HG03342 (cell line): ENCODE data around the gene NPNT.
"Not testable (repeated sequence)": the region's sequence is repeated elsewhere in the genome, so short reads cannot be mapped to it uniquely, and the experiment has no call there.

Experiments
- ATAC-seq: cut with Tn5 transposase; IDR thresholded peaks from one replicate; pipeline ENCODE4 v1.9.1; 2021; ENCODE audit warnings: mild to moderate bottlenecking, moderate library complexity; ENCODE audit not compliant: unreplicated experiment

NPNT gene, protein sequence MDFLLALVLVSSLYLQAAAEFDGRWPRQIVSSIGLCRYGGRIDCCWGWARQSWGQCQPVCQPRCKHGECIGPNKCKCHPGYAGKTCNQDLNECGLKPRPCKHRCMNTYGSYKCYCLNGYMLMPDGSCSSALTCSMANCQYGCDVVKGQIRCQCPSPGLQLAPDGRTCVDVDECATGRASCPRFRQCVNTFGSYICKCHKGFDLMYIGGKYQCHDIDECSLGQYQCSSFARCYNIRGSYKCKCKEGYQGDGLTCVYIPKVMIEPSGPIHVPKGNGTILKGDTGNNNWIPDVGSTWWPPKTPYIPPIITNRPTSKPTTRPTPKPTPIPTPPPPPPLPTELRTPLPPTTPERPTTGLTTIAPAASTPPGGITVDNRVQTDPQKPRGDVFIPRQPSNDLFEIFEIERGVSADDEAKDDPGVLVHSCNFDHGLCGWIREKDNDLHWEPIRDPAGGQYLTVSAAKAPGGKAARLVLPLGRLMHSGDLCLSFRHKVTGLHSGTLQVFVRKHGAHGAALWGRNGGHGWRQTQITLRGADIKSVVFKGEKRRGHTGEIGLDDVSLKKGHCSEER

DNA sequence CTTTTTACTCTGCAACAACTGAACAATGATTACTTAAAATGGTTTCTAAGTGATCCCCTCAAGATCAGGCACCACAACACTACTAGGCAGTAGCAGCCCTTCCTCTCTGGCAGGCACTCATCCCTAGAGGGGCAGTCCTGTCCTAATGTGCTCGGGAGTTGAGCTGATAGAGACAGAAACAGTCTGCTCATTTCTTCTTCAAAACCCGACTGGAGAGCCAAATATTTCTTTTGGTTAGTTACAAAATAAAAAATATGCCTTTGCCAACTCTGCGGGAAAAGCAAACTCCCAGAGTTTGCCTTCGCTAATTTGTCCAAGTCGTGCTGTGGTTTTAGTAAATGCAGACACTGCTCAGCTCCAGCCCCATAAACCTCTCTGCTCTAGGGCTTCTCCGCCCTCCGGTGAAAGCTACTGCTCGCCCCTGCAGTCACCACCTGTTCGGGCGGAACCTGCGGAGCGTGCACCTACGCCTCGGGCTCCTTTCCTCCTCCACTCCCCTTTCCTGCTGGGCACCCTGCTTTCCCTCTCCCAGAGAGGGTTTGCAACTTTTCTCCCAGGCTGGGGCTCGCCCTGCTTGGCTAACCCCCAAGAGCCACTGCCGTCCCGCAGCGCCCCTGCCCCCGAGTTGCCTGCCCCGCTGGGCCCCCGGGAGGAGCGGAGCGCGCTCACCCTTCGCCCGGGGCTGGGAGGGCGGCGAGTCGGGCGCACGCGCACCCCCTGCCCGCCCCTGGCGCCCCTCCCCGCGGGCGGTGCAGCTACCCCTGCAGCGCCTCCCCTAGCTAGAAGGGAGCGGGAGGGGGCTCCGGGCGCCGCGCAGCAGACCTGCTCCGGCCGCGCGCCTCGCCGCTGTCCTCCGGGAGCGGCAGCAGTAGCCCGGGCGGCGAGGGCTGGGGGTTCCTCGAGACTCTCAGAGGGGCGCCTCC is at the start of gene NPNT:
NPNT (plus strand) TSS at position 812 of the 923 bp plus-strand sequence. CDS start 182 bp downstream, outside the sequence.
- peak; percentile 38 for ATAC-seq

DNA sequence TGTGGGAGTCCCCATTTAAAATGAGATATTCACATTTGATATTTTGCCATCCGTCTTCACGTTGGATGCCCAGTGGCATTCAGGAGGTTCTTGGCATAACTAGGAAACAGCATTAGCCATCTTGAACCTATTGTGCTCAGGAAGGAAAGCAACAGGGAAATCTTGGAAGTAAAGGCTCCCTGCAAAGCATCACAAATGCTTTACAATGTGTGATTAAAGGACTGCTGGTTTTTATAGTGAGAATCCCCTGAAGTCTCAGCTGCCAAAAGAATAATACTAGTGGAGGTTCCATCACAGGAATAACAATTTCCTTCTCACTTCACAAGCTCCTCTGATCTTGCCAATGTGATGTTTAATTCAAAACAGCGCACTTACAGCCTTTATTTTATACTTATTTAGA is 49.7 kb upstream of the NPNT start:
- ATAC-seq, result no peak

DNA sequence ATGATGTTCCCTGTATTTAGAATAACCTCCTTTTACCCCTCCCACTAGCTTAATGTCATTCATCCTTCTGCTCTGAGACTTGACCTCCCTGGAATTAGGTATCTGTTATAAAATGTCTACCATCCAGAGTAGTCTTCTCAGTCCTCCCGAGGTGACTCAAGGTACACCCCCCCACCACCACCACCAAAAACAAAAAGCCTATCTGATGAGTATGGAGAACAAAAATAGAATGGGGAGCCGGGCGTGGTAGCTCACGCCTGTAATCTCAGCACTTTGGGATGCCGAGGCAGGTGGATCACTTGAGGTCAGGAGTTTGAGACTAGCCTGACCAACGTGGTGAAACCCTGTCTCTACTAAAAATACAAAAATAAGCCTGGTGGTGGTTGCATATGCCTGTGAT is 46.9 kb upstream of the NPNT start:
- ATAC-seq, result not testable (repeated sequence)

DNA sequence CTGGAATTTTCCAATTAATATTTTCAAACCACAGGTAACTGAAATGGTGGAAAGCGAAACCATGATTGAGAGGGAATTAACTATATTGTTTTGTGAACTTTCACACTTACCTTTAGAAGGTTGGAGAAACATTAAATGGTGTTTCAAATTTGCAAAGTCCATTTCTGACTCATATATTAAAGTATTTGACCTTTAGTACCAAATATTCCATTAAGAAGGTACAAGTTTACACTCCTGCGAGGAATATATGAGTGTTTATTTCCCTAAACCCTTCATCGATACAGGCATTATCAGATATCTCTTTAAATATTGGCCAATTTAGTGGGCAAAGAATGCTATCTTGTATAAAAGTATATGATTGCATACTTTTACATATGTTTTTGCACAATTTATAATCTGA is 44.1 kb upstream of the NPNT start:
- no peak for ATAC-seq

DNA sequence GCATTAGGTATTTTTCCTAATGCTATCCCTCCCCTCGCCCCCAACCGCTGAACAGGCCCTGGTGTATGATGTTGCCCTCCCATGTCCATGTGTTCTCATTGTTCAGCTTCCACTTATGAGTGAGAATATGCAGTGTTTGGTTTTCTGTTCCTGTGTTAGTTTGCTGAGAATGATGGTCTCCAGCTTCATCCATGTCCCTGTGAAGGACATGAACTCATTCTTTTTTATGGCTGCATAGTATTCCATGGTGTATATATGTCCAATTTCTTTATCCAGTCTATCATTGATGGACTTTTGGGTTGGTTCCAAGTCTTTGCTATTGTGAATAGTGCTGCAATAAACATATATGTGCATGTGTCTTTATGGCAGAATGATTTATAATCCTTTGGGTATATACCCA is 43.0 kb upstream of the NPNT start:
- ATAC-seq, result not testable (repeated sequence)

DNA sequence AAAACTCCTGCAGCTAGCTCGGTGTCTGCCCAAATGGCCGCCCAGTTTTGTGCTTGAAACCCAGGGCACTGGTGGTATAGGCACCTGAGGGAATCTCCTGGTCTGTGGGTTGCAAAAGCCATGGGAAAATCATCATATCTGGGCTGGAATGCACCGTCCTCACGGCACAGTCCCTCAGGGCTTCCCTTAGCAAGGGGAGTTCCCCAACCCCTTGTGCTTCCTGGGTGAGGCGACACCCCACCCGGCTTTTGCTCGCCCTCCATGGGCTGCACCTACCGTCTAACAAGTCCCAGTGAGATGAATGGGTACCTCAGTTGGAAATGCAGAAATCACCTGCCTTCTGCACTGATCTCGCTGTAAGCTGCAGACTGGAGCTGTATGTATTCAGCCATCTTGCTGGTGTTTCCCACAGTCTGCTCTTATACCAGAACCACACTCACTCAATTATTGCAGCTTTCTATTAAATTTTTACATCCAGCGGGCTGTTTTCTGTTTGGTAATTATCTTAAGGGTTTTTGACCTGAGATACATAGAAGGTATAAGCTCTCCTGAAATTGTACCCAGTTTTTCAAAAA is 36.7 kb upstream of the NPNT start:
- ATAC-seq, result peak; percentile 52

DNA sequence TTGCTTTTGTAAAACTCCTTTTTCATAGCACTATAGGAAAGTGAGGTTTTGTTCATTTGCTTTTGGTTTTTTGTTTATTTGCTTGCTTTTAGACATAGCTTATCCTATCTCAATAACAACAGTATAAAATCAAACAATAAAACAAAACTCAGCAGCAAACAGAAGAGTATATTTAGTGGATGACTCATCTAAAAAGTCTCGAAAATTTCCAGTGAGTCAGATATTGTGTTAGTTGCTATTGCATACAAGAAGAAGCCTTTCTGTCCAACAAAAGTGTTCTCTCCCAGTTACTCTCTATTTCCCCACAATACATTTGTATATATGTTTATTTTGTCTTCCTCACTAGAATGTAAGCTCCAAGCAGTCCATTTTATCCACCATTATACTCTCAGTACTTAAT is 36.0 kb upstream of the NPNT start:
- no peak for ATAC-seq

DNA sequence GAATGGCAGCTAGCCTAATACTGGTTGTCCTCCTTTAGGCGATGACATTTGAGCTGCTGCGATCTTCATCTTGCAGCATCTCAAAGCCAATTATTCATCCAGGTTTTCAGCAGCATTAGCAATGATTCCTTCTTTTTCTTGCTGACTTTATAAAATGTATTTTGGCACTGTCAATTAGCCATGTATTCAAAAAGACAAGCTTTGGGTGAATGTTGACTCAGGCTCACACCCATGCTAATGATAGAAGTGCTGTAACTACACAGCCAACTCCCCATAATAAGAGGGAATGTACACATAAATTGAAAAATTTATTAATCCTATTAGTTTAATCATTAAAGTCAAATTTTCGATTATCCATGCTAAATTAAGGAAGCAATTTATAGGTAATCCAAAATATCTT is 24.3 kb upstream of the NPNT start:
- no peak for ATAC-seq

DNA sequence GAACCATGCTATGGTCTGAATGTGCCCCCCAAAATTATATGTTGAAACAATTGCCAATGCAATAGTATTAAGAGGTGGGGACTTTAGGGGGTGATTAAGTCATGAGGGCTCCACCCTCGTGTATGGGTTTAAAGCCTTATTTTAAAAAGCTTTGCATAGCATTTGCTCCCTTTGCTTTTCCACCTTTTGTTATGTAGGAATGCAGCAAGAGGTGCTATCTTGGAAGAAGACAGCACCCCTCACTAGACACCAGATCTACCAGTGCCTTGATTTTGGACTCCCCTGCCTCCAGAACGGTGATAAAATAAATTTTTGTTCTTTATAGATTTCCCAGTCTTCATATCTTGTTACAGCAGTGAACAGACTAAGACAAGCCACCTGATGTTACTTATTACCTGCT is 23.3 kb upstream of the NPNT start:
- no peak for ATAC-seq

DNA sequence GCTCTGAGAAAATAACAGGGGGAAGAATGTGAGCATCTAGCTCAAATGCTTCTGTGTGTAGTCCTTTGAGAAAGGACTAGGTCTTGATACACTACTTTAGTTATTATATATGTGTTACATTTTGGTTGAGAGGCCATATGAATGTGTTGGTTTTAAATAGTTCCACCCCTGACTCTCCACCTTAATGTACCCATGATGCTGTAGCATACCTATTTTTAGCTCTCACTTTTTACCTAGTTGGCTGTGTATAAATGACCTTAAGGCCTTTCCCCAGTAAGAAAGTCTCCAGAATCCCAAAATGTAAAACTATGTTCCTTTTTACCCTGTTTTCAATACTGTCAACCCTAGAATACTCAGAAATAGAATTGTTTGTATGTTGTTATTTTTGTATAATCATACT is 20.0 kb upstream of the NPNT start:
- ATAC-seq, result no peak

DNA sequence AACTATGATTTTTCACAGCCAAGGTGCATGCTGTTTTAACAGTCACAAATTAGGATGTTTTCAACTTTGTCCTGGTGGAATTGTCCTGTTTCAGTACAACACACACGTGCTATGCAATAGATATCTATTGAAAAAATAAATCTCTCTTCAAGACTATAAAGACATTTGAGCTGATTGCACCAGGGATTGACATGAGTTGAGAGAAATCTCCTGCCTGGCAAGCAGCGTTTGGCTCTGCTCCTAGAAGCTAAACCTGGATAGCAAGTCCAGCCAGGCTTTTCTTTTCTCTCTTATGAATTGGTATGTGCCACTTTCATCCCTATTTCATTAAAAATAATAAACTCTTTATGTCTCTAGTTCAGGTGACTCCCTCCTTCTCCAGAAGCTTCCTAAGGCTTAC is 16.6 kb upstream of the NPNT start:
- no peak for ATAC-seq

DNA sequence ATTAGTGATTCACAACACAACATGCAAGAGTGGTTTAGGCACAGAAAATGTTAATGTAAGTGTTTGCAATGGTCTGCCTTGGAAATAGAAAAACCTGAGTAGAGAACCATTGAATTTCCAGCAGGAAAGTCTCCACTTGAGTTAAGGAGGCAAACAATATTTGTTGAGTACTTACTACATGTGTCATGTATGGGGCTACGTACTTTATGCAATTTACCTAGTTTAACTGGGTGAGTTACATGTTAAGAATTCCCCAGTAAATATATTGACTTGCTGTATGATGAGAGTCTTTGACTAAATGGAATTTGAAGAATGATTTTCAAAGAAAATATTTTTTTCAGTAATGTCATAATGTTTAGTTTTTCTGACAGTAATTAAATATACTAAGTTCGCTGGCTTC is 7.8 kb upstream of the NPNT start:
- no peak for ATAC-seq

DNA sequence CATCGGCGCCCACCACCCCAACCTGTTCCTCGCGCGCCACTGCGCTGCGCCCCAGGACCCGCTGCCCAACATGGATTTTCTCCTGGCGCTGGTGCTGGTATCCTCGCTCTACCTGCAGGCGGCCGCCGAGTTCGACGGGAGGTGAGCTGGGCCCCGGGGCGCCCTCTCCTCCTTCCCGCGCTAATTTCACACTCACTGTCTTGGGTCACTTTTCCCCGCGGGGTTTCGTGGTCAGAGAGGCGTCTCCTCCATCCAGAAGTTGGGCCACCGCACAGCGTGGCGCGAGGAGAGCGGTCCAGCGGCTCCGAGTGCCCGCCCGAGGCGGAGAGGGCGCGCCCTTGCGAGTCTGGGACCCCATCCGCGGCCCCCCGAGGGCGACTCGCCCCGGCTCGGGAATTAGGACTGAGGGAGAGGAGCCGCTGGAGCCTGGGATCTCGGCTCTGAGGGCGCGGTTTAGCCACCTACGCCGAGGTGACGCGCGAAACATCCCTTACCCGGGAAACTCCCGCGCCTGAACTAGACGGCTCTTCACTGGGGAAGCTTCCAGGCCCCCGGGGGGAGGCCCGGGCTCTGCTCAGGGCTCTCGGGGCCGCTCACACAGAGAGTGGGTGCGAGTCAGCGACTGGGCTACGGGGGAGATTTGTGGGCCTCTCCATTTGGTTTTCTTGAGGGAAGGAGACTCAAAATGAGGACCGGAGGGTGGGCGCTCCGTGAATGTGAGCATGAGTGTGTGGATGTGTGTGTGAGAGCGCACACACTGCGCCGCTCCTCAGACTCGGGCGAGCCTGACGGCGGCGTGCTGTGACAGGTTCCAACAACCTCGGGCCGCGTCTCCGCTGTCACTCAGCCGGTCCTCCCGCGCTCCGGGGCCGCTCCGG is 551 bp downstream of the NPNT start:
- peak; percentile 46 for ATAC-seq

DNA sequence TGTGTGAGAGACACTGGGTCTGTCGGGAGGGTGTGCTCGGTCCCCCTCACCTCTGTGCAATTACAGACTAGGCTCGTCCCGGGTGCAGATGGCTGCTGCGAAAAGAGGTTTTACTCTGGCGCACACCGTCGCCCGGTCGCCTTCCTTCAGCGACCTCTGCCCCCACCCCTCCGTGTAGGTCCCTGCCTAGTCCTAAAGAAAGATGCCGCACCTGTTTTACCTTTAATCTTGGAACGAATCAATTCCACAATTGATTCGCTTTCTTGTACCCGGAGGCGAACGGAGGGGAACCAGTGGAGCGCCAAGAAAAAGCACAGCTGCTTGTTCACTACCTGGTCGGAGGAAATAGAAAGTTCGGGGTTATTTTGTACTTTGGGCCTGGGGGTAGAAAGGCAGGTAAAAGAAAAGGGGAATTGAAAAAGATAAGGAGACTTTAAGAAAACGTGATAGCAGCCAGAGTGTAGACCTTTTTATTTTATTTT is 1.2 kb downstream of the NPNT start:
- peak; percentile 15 for ATAC-seq

DNA sequence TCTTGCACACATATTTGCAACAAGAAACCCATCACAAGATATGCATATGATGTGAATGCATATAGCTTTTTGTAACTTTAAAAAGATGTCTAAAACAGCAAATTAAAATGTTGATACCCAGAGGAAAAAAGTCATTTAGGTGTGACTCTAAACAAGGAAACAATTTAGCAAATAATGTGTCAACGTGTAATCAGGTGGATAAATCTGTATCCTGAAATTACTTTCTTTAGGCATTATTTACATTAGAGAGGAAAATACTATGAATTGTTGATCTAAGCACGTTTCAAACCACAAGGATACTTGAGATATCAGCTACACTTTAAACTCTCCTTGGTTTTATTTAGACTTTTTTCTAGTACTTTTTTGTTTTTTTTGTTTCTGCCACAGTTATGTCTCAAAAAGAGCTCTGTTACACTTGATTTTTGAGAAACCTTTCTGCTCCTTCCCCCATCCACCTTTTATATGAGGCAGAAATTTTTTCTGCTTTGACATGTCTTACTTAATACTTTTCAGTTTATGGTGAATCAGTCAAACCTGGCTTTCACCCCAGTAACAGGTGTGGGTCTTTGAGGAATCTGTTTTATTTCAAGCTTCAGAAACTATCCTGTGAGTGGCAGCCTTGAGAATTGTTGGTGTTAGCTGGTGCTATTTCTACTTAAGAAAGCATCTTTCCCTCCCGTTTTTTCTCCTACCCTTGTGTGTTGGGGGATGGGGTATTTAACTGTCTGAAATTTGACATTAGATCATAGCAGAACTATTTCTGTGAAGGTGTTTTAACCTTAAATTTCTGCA is 1.9 kb downstream of the NPNT start:
- no peak for ATAC-seq

DNA sequence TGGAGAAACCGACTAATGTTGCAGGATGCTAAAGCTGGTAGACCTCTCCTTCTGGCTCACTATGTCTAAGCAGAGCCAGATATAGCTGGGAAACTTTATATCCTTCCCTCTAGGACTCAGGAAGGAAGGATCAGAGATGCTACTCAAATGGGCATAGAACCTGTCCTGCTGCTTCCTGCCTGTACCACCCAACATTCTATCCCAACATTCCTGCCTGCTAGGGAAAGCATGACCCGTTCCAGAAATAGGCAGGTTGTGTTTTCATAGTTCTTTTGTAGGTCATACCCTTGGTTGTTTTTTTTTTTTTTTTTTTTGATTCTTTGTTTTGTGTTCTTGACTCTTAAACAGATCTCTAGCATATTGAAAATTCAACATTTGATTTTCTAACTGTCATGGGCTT is 5.3 kb downstream of the NPNT start:
- no peak for ATAC-seq

DNA sequence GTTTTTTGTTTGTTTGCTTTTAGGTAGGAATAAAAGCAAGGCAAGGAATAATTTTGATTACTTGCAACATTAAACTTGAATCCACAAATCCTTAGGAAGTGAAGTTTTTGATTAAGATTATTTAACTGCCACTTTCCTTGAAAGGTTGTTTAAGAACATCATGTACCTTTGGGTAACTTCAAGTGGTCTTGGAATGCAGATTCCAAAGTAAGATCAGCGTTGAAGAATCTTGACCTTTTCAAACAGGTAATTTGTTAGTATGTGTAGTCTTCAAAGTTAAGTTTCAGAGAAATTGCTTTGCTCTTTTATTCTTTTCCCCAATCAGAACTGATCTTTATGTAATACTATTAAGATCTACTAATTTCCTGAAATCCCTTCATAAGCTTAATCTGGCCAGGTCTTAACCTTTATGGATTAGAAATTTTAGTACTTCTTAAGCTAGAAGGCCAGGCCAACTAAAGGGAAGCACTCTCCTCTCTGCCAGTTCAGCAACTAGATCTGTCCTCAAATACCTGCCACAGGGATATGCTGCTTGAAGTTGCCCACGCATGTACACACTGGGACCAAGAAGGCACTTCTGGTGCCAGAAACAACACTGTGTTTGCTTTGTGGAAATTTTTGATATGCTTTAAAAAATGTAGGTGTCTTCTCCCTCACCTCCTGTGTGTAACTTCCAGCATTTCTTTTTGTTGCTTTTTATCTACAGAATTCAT is 7.4 kb downstream of the NPNT start:
- no peak for ATAC-seq

DNA sequence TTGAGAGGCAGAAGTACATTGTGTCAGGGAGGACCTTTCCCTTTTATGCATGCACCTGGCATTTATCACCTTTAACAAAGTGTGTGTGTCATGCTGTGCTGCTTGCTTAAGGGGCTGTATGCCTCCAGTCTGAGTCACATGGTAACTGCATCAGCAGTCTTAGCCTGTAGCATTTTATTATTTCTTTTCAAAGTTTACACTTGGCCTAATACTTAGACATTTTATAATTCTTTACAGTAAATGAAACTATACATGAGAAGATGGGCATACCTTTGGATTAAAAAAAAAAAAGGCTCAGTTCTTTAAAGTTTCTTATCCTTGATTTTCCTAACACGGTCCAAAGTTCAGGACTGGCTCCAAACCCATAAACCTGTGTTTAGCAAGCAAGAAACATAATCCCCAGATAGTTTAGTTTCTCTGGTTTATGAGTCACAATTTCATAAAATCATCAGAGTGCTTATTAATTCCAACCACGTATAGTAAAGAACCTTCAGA is 14.6 kb downstream of the NPNT start:
- no peak for ATAC-seq

DNA sequence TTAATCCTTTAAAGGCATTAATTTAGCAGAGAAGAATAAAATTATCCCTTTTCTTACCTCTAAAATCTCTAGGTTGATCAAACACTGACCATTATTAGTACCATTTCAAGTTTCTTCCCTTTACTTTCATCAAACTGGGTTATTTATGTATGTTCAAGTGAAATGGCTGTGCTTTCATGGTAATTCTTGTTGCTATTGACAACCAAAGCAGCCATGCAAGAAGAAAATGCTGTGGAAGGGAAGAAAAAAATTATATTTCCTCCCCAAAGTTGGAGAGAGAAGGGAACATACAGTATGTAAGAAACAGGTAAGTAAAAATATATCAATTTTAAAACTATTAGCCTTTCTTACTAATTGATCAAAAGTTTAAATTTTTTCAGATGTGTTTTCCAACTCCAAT is 16.2 kb downstream of the NPNT start:
- no peak for ATAC-seq
